SU-DHL-6 (cell line): ENCODE measurements around the gene CELSR1.
"Not testable (repeated sequence)": the region's sequence is repeated elsewhere in the genome, so short reads cannot be mapped to it uniquely, and the experiment has no call there.

ENCODE experiments used
- H2AFZ ChIP-seq: fragments of 200-600 bp; sonication (generic); 2 replicates; pipeline ENCODE4 v1.6.1; 2014; ENCODE audit warnings: low read depth, mild to moderate bottlenecking, moderate library complexity, mixed read lengths, antibody characterized with exemption, low read length; ENCODE audit not compliant: severe bottlenecking
- H3F3A ChIP-seq: fragments of 200-600 bp; shearing (Covaris generic); 2 replicates; pipeline ENCODE4 v1.6.0; 2016; ENCODE audit warnings: antibody characterized with exemption, mild to moderate bottlenecking; ENCODE audit not compliant: insufficient read depth
- H3K27ac ChIP-seq: fragments of 200-600 bp; sonication (generic); 2 replicates; pipeline ENCODE4 v1.5.1; 2016; ENCODE audit warnings: low read depth, mild to moderate bottlenecking, low read length, moderate library complexity, mixed read lengths
- H3K27me3 ChIP-seq: fragments of 200-600 bp; sonication (generic), shearing (Covaris generic); 2 replicates; pipeline ENCODE4 v1.6.0; 2014; ENCODE audit warnings: mild to moderate bottlenecking, low read length
- H3K36me3 ChIP-seq: fragments of 200-600 bp; sonication (generic); 2 replicates; pipeline ENCODE4 v1.6.1; 2014; ENCODE audit warnings: mild to moderate bottlenecking, low read length, mixed read lengths
- H3K4me2 ChIP-seq: fragments of 300-600, 200-600 bp; shearing (Covaris generic), sonication (generic); 2 replicates; pipeline ENCODE4 v1.6.0; 2014; ENCODE audit warnings: low read length, low read depth, mild to moderate bottlenecking; ENCODE audit not compliant: poor library complexity, severe bottlenecking
- H3K4me3 ChIP-seq: fragments of 200-600 bp; sonication (generic); 2 replicates; pipeline ENCODE4 v1.5.1; 2014; ENCODE audit warnings: antibody characterized with exemption, low read length, mild to moderate bottlenecking, mixed read lengths; ENCODE audit not compliant: insufficient read depth, poor library complexity, severe bottlenecking
- H3K79me2 ChIP-seq: fragments of 200-600 bp; sonication (generic); 2 replicates; pipeline ENCODE4 v1.6.1; 2014; ENCODE audit warnings: mild to moderate bottlenecking, low read length, moderate library complexity; ENCODE audit not compliant: insufficient read depth
- H3K9ac ChIP-seq: fragments of 200-600 bp; sonication (generic); 2 replicates; pipeline ENCODE4 v1.7.0; 2014; ENCODE audit warnings: mild to moderate bottlenecking, low read length
- H3K9me2 ChIP-seq: fragments of 200-600 bp; sonication (generic); replicated peaks from 2 replicates; pipeline ENCODE4 v1.6.1; 2014; ENCODE audit warnings: low read length; ENCODE audit not compliant: insufficient read depth
- H3K9me3 ChIP-seq: fragments of 200-600 bp; sonication (generic); 2 replicates; pipeline ENCODE4 v1.6.1; 2014; ENCODE audit warnings: low read length, mixed read lengths; ENCODE audit not compliant: insufficient read depth
- H4K20me1 ChIP-seq: fragments of 200-600 bp; sonication (generic); 2 replicates; pipeline ENCODE4 v1.6.1; 2014; ENCODE audit warnings: low read depth, mild to moderate bottlenecking, antibody characterized with exemption, low read length, moderate library complexity, mixed read lengths
- CTCF ChIP-seq: fragments of 200-600 bp; sonication (generic); IDR thresholded peaks from one replicate; pipeline ENCODE4 v1.5.1; 2017; ENCODE audit warnings: antibody characterized with exemption, mild to moderate bottlenecking, low read length, moderate library complexity; ENCODE audit not compliant: insufficient read depth, poor library complexity, severe bottlenecking
- EZH2phosphoT487 ChIP-seq: fragments of 200-600 bp; sonication (generic), shearing (Covaris generic); conservative IDR thresholded peaks from 2 replicates; pipeline ENCODE4 v1.6.1; 2018; ENCODE audit warnings: mild to moderate bottlenecking, antibody characterized with exemption, low read length, moderate library complexity, mixed read lengths

The CELSR1 gene

GRCh38 chr22:46516638-46517037, 20.8 kb downstream of the CELSR1 start:
- Histone ChIP-seq H3K27ac (no peak overlapping the region), H3K4me2 (no peak overlapping the region), H3K9me2 (no peaks in the 10 kb centered on the region), H3K4me3 (no peak overlapping the region), H2AFZ (no peak overlapping the region), H3K79me2 (no peaks in the 10 kb centered on the region), H4K20me1 (no peaks in the 10 kb centered on the region), H3K9me3 (no peaks in the 10 kb centered on the region), H3K9ac (no peak overlapping the region), H3K36me3 (no peaks in the 10 kb centered on the region), H3K27me3 (no peaks in the 10 kb centered on the region), H3F3A (no peaks in the 10 kb centered on the region)
- TF ChIP-seq CTCF (no peak), EZH2phosphoT487 (no peak)

GRCh38 chr22:46516112-46516487, 21.3 kb downstream of the CELSR1 start:
- H3K9me2 ChIP-seq, H3K4me3 ChIP-seq, H3K36me3 ChIP-seq, H3K27me3 ChIP-seq, H3K27ac ChIP-seq, H3K9ac ChIP-seq, H3K79me2 ChIP-seq, H4K20me1 ChIP-seq, H3K9me3 ChIP-seq, H3K4me2 ChIP-seq, H2AFZ ChIP-seq, H3F3A ChIP-seq: not testable (repeated sequence)

GRCh38 chr22:46515208-46516111, 22.0 kb downstream of the CELSR1 start:
- Histone ChIP-seq H2AFZ (no peak overlapping the region), H3K36me3 (no peaks in the 10 kb centered on the region), H3K9me3 (no peaks in the 10 kb centered on the region), H4K20me1 (no peaks in the 10 kb centered on the region), H3F3A (no peaks in the 10 kb centered on the region), H3K4me2 (no peak overlapping the region), H3K9ac (no peak overlapping the region), H3K79me2 (no peaks in the 10 kb centered on the region), H3K27ac (no peak overlapping the region), H3K4me3 (no peak overlapping the region), H3K9me2 (no peaks in the 10 kb centered on the region), H3K27me3 (no peaks in the 10 kb centered on the region)
- TF ChIP-seq EZH2phosphoT487 = no peak
- TF ChIP-seq CTCF = no peak

- Histone ChIP-seq H3K9ac (no peak overlapping the region), H3K27me3 (no peaks in the 10 kb centered on the region)
These were observed 22.7 kb downstream of the CELSR1 start for GRCh38 chr22:46514592-46515207.

More at GRCh38 chr22:46514592-46515207, 22.7 kb downstream of the CELSR1 start:
- TF ChIP-seq CTCF = no peak
- no peak for TF ChIP-seq EZH2phosphoT487
- no peak overlapping the region for H3K4me2 ChIP-seq
- no peaks in the 10 kb centered on the region for H3K9me3 ChIP-seq
- no peaks in the 10 kb centered on the region for H3K79me2 ChIP-seq
- H3K27ac ChIP-seq = no peak overlapping the region
- no peaks in the 10 kb centered on the region for H3K9me2 ChIP-seq
- no peak overlapping the region for H2AFZ ChIP-seq
- H3K36me3 ChIP-seq = no peaks in the 10 kb centered on the region
- no peak overlapping the region for H3K4me3 ChIP-seq
- H3F3A ChIP-seq = no peaks in the 10 kb centered on the region
- H4K20me1 ChIP-seq = no peaks in the 10 kb centered on the region
